Measurements from ENCODE around the gene PPP2R5E.

Gene PPP2R5E

GRCh38 chr14:63432228-63432627 lies 110.9 kb downstream of the PPP2R5E start:
- DNase-seq (ENCODE audit: low spot score) = no peak

DNA sequence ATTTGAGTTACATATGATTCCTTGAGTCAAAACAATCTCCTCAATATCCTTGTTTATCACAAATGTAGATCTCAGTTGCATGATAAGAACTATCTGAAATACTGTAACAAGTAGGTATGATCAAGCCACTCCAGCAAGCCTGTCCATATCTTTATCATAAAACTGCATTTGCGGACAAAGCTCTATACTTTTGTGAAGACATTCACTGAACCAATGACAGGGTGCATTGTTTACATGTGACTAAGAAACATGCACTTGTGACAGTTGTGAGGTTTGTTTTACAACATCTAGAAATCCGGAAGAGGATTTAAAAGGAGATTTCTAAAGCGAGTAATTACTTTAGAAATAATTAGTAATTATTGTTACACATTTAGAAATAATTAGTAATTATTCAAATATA lies 111.7 kb downstream of the PPP2R5E start:
- DNase-seq (ENCODE audit: low spot score) = no peak

DNA sequence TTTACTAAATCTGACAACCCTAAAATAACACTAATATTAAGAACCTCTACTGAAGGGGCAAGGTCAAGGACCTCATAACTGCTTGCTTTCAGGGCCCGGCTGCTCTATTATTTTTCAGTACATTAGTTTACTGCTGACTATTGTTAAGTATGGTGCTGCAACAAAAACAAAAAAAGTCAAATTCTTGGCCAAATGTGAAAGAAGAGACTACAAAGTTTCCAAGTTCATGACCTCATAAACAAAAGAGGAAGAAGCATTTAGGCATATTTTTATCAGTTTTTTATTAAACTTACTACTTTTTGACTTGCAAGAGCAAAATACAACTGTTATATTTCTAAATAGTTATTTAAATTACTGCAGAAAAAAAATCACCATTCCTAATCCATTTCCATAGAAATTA lies 114.7 kb downstream of the PPP2R5E start:
- DNase-seq (ENCODE audit: low spot score) = no peak

- no peak for DNase-seq (ENCODE audit: low spot score)
These were observed 116.3 kb downstream of the PPP2R5E start for GRCh38 chr14:63426838-63427352.

GRCh38 chr14:63423889-63424288 lies 119.3 kb downstream of the PPP2R5E start:
- DNase-seq (ENCODE audit: low spot score) = no peak

GRCh38 chr14:63423381-63423780 lies 119.8 kb downstream of the PPP2R5E start:
- DNase-seq (ENCODE audit: low spot score) = no peak

GRCh38 chr14:63421919-63422318 lies 121.3 kb downstream of the PPP2R5E start:
- DNase-seq (ENCODE audit: low spot score) = no peak

DNA sequence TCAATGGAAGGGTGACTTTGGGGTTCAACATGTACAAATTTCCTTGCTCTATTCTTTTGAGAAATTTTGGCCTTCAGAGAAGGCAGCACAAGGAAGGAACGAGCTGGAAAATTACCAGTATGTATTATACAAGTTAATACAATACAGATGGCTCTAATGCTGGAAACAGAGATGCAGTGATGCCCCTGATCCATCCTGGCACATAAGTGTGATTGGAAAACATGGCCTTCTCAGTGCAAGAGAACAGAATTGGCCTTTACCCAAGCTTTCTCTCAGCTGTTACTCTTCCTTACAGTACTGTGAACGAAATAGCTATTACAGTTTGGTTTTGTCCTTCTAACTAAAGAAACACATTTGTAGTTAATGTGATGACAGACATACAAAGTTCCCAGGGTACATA lies 122.0 kb downstream of the PPP2R5E start:
- no peak for DNase-seq (ENCODE audit: low spot score)

- DNase-seq (ENCODE audit: low spot score) = no peak
These were observed 125.2 kb downstream of the PPP2R5E start for GRCh38 chr14:63418020-63418419.

DNA sequence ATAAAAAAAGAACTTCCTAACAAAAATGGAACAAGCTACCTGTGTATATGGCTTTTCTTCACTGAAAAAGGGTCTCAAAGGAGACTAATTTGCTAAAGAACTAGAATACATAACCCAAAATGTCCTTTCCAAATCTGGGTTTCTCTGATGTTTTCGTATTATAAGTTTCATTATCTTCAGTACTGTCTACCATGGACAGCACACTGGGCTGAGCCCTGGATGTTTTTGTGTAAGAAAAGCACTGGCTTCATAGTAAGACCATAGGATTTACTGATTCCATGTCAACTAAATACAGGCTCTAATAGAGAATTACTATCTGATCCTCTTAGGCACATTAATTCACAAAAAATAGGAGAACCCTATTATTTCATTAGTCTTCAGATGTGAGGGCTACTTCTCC lies 130.2 kb downstream of the PPP2R5E start:
- DNase-seq (ENCODE audit: low spot score) = no peak

DNA sequence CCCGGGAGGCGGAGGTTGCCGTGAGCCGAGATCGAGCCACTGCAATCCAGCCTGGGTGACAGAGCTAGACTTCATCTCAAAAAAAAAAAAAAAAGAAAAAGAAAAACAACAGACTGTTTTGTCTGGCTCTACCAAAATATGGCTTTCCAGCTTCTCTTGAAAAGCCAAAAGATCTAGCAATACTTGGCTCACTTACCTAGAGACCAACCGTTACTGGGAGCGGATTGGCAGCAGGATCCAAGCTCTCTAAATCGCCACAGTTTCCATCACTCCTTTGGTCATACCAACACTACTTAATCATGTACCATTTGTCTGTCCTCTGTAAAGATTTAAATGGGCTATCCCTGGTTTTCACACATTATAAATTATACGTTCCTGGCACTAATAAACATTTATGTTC lies 136.8 kb downstream of the PPP2R5E start:
- DNase-seq (ENCODE audit: low spot score) = no peak

DNA sequence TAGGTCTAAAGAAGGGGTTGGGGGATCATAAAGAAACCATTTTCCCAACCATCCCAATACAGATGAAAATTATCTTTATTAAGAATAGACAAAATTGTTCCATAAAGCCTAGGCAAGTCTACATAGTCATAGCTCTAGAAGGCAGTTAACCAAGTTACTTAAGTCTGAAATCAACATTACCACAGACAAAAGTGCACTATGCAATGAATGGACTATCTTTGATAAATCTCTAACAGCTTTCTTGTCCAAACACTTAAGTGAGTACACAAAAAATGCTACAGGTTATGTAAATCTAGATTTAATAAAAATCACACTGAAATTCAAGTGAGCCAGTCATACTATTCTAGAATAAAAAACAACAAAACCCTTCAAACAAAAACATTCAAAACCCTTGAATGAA lies 137.5 kb downstream of the PPP2R5E start:
- no peak for DNase-seq (ENCODE audit: low spot score)

- no peak for DNase-seq (ENCODE audit: low spot score)
These were observed 138.3 kb downstream of the PPP2R5E start for GRCh38 chr14:63404906-63405305.

- no peak for DNase-seq (ENCODE audit: low spot score)
These were observed 141.5 kb downstream of the PPP2R5E start for GRCh38 chr14:63401646-63402045.

DNA sequence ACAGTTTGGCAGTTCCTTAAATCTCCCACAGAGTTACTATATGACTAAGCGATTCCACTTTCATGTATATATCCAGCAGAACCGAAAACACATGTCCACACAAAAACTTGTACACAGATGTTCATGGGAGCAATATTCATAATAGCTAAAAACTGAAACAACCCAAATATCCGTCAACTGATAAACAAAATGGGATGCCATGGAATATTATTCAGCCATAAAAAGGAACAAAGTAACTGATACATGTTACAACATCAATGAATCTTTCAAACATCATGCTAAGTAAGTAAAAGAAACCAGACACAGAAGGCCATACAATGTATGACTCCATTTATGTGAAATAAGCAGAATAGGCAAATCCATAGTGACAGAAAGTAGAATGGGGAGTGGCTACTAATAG lies 144.2 kb downstream of the PPP2R5E start:
- no peak for DNase-seq (ENCODE audit: low spot score)

- DNase-seq (ENCODE audit: low spot score) = no peak
These were observed 148.3 kb downstream of the PPP2R5E start for GRCh38 chr14:63394841-63395240.

DNA sequence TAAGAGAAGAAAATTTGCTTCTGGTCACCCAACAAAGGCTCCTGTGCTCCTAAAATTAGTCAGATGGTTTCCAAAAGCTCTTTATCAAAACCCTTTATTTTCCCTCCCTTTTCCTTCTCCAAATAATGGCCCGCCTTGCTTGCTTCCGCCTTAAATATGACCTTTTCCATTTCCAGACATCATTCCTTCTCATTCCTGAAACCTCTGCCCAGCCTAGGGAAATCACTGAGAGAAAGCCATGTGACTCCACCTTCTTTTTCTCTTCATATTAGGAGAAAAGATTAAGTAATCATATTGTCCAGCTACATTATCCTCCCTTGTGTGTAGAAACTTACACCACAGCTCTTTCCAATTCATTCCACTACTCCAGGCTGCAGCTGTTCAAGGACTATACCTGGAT lies 148.7 kb downstream of the PPP2R5E start:
- DNase-seq (ENCODE audit: low spot score) = no peak

DNA sequence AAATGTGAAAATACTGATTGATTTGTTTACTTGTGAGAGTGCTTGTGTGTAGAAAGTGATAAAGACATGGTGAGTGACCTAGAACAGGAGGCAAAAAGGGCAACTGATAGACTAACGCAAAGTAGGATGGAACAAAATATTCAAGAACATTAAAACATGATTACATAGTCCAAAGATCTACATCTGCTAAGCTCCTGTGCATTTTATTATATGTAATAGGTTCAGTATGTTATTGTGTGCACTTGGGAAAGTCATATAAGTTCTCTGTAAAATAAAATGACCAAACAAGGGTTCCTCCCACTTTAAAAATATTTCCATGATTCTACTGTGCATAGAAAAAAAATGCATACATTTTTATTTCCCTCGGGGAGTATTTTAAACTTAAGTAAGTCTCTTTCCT lies 150.2 kb downstream of the PPP2R5E start:
- DNase-seq (ENCODE audit: low spot score) = no peak

GRCh38 chr14:63392236-63392635 lies 150.9 kb downstream of the PPP2R5E start:
- DNase-seq (ENCODE audit: low spot score) = no peak

- DNase-seq (ENCODE audit: low spot score) = peak; percentile 39
These were observed 154.3 kb downstream of the PPP2R5E start for GRCh38 chr14:63388766-63389431.

- DNase-seq (ENCODE audit: low spot score) = no peak
These were observed 155.5 kb downstream of the PPP2R5E start for GRCh38 chr14:63387711-63388110.

DNA sequence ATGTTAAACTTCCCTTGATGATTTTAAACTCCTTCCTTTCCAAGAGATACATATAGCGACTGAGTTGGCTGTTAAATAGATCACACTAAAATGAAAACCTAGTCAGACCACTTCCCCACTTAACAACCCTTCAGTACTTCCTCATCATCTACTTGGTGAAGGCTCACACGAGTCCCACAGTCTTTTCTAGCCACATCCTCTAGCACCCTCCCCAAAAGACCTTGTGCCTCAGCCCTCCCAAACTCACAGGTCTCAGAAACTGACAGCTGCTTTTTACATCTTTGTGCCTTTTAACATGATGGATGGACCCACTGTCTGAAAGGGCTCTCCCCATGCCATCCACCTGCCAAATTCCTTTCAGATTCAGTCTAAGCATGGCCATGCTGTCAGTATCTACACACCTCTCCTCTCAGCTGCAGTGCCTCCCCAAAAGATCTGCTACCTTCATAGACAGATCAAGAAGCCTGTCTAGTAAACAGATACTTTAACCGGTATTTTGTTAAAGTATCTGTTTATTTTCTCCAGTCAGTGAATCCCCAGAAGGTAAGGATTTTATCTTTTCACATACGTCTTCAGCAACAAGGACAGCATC lies 159.3 kb downstream of the PPP2R5E start:
- DNase-seq (ENCODE audit: low spot score) = no peak

- peak; percentile 60 for DNase-seq (ENCODE audit: low spot score)
These were observed 164.7 kb downstream of the PPP2R5E start for GRCh38 chr14:63378444-63378843.

DNA sequence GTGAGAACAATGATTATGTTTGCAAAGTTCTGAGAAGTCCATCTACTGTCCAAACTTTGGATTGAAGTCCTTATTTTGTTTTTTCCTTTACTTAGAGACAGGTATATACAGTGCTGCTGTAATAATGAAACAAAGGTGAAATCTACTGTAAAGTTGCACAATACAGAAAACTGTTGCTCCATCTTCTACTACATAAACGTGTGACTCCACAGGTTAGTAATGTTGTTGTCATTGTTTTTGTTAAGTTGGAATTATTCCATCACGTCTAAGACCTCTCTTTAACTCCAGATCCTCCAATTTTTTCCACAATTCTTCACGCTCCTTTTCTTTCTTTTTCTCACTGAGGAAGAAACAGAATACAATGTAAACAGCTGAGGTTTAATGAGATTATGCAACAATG lies 167.4 kb downstream of the PPP2R5E start:
- DNase-seq (ENCODE audit: low spot score) = no peak

Measured in putamen (tissue), 1 donor.